Measurements from ENCODE around the gene GIMAP7.

DNA sequence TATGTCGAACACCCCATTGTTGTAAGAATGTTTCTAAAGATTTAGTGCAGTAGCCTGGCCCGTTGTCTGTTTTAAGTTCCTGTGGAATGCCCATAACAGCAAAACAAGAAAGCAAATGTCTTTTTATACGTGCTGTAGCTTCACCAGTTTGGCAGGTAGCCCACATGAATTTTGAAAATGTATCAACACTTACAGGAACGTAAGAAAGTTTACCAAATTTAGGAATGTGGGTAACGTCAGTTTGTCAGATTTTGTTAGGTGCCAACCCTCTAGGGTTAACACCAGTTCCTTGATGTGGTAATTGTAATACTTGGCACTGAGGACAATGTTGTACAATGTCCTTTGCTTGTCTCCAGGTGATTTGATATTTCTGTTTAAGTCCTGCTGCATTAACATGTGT lies 49.3 kb downstream of the GIMAP7 start:
- no peak for TF ChIP-seq ZNF610 (tag by site-specific recombination; IDR thresholded peaks at IDR 0.05; ENCODE audit: borderline replicate concordance)
- TF ChIP-seq, protein P1, sequence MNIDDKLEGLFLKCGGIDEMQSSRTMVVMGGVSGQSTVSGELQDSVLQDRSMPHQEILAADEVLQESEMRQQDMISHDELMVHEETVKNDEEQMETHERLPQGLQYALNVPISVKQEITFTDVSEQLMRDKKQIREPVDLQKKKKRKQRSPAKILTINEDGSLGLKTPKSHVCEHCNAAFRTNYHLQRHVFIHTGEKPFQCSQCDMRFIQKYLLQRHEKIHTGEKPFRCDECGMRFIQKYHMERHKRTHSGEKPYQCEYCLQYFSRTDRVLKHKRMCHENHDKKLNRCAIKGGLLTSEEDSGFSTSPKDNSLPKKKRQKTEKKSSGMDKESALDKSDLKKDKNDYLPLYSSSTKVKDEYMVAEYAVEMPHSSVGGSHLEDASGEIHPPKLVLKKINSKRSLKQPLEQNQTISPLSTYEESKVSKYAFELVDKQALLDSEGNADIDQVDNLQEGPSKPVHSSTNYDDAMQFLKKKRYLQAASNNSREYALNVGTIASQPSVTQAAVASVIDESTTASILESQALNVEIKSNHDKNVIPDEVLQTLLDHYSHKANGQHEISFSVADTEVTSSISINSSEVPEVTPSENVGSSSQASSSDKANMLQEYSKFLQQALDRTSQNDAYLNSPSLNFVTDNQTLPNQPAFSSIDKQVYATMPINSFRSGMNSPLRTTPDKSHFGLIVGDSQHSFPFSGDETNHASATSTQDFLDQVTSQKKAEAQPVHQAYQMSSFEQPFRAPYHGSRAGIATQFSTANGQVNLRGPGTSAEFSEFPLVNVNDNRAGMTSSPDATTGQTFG (tag by site-specific recombination; IDR thresholded peaks at IDR 0.05; ENCODE audit: borderline replicate concordance) = no peak
- TF ChIP-seq, protein P2, sequence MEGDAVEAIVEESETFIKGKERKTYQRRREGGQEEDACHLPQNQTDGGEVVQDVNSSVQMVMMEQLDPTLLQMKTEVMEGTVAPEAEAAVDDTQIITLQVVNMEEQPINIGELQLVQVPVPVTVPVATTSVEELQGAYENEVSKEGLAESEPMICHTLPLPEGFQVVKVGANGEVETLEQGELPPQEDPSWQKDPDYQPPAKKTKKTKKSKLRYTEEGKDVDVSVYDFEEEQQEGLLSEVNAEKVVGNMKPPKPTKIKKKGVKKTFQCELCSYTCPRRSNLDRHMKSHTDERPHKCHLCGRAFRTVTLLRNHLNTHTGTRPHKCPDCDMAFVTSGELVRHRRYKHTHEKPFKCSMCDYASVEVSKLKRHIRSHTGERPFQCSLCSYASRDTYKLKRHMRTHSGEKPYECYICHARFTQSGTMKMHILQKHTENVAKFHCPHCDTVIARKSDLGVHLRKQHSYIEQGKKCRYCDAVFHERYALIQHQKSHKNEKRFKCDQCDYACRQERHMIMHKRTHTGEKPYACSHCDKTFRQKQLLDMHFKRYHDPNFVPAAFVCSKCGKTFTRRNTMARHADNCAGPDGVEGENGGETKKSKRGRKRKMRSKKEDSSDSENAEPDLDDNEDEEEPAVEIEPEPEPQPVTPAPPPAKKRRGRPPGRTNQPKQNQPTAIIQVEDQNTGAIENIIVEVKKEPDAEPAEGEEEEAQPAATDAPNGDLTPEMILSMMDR (tag by site-specific recombination; IDR thresholded peaks at IDR 0.05) = no peak
- no peak for TF ChIP-seq ZNF558 (tag by site-specific recombination; IDR thresholded peaks at IDR 0.05)
